ENCODE data around the gene TBC1D17.

DNA sequence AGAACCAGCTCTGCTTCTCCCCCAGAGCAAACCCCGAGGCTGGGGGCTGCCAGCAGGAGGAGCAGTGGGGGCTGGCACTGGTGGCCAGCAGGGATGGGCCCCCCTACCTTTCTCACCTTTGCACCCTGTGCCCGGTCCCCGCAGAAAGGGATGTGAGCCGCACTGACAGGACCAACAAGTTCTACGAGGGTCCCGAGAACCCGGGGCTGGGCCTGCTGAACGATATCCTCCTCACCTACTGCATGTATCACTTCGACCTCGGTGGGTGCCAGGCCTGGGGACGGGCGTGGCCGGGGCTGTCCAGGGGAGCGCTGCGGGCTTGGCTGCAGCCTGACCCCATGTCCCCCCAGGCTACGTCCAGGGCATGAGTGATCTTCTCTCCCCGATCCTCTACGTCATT is 6.6 kb downstream of the TBC1D17 start:
- TF ChIP-seq EZH2 (IDR thresholded peaks at IDR 0.05; ENCODE audit: low read depth), result no peak
- TF ChIP-seq, protein P1, sequence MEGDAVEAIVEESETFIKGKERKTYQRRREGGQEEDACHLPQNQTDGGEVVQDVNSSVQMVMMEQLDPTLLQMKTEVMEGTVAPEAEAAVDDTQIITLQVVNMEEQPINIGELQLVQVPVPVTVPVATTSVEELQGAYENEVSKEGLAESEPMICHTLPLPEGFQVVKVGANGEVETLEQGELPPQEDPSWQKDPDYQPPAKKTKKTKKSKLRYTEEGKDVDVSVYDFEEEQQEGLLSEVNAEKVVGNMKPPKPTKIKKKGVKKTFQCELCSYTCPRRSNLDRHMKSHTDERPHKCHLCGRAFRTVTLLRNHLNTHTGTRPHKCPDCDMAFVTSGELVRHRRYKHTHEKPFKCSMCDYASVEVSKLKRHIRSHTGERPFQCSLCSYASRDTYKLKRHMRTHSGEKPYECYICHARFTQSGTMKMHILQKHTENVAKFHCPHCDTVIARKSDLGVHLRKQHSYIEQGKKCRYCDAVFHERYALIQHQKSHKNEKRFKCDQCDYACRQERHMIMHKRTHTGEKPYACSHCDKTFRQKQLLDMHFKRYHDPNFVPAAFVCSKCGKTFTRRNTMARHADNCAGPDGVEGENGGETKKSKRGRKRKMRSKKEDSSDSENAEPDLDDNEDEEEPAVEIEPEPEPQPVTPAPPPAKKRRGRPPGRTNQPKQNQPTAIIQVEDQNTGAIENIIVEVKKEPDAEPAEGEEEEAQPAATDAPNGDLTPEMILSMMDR (conservative IDR thresholded peaks at IDR 0.05), result no peak
